Measurements from ENCODE around the gene FXYD7.

GRCh38 chr19:35134601-35135242, 8.3 kb upstream of the FXYD7 start, which contains the start of gene LGI4:
- TF ChIP-seq PHF8 (CRISPR knock-in tag; IDR thresholded peaks at IDR 0.05) = no peak
- TF ChIP-seq CTCF (CRISPR knock-in tag; IDR thresholded peaks at IDR 0.05) = no peak
- TF ChIP-seq ZFP82 (CRISPR knock-in tag; IDR thresholded peaks at IDR 0.05; ENCODE audit: borderline replicate concordance) = no peak
- no peak for TF ChIP-seq ARID3A (IDR thresholded peaks at IDR 0.05; ENCODE audit: low read depth, low read length)
- TF ChIP-seq ESRRA (CRISPR knock-in tag; IDR thresholded peaks at IDR 0.05; ENCODE audit: low read depth) = no peak
- no peak for TF ChIP-seq TAF1 (CRISPR knock-in tag; IDR thresholded peaks at IDR 0.05)

All from HepG2 (cell line).